Measurements from ENCODE around the gene H3-3A. TPM values are rescaled to one million over a fixed set of nuclear protein-coding genes. Genes with fewer than 3 reads are reported as not detected.

H3-3A gene
- total and polyA plus RNA-seq, 2 of the 8 experiments (the other 6 are each of a cell fraction or from before 2014, with no cell fraction given) = 1,157 to 1,223 TPM

DNA sequence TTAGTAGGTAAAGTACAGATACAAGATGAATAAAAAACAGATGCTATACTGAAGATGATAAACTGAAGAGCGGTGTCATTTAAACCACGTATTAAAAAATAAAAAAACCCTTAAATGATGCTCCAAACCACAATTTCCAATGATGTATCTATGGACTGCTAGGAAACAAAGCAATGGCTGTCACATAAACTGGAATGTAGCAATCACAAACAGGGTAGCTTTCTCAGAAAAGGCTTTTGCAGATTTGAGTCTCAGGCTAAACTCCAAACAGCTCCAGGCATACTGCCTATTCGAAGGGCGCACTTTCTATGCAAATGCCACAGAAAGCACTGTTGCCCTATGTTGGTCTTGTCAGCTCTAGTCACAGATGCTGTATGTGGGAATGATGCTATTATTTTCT is 12.4 kb upstream of the H3-3A start:
- CTCF ChIA-PET (ENCODE audit: partially characterized antibody) = interaction anchor here (1.1 to 2.4 kb wide), 4 partner anchors 9 to 75 kb away, joined by 3 to 6 read pairs (median 4); no protein-coding TSS in a partner anchor

More for the DNA sequence above, 12.4 kb upstream of the H3-3A start:
- H3K4me3 ChIP-seq (ENCODE audit: extremely low read depth in 1 of 4, insufficient read depth in 2 of 4, low read depth in 3 of 4, low read length in 4 of 4) = no peak overlapping the region
- no peak overlapping the region for H2AK5ac ChIP-seq (ENCODE audit: low read depth, low read length)
- WGBS, 2 experiments (ENCODE audit: extremely low coverage in 1 of 2, insufficient coverage in 1 of 2, insufficient read length in 1 of 2, insufficient replicate concordance in 2 of 2, low coverage in 1 of 2, low lambda C conversion rate in 2 of 2, missing lambda C conversion rate in 1 of 2) = 87% methylated on average over 4 of the region's 4 CpGs; no CpG with 5 or more reads in 1 of the 2 experiments
- H3K23ac ChIP-seq (ENCODE audit: insufficient read length) = no peak overlapping the region
- H3K27me3 ChIP-seq (replicated peaks in 1 of 4; ENCODE audit: control insufficient read depth in 3 of 4, extremely low read depth in 1 of 4, insufficient read depth in 3 of 4, low read length in 3 of 4) = no peaks in the 10 kb centered on the region
- no peaks in the 10 kb centered on the region for H3K23me2 ChIP-seq (ENCODE audit: low read depth, low read length)
- H3K18ac ChIP-seq (ENCODE audit: extremely low read depth, low read length) = no peak overlapping the region
- no peak for FAIRE-seq
- no peak overlapping the region for H2BK20ac ChIP-seq (ENCODE audit: low read length)
- H4K8ac ChIP-seq (ENCODE audit: extremely low read depth, insufficient read depth, low read length) = no peak overlapping the region
- H3K36me3 ChIP-seq (ENCODE audit: control insufficient read depth in 2 of 4, insufficient read depth in 4 of 4, low read length in 3 of 4) = no peaks in the 10 kb centered on the region
- no peak overlapping the region for H3K4ac ChIP-seq (replicated peaks; ENCODE audit: insufficient read length, low read depth, low read length)
- no peak overlapping the region for H3K56ac ChIP-seq (replicated peaks; ENCODE audit: insufficient read length, low read depth, low read length)
- POLR2A ChIA-PET (ENCODE audit: partially characterized antibody) = interaction anchor here (0.8 to 2.1 kb wide), 4 partner anchors 10 to 20 kb away, joined by 3 to 23 read pairs (median 3); partner anchors contain the start of gene H3-3A
- H3K9ac ChIP-seq (replicated peaks in 1 of 4; ENCODE audit: extremely low read depth in 1 of 4, low read depth in 3 of 4, low read length in 3 of 4) = no peak overlapping the region
- H3K79me2 ChIP-seq (ENCODE audit: control insufficient read depth in 1 of 2, insufficient read depth in 2 of 2, low read length in 2 of 2) = no peaks in the 10 kb centered on the region
- no peak overlapping the region for H3K4me2 ChIP-seq (ENCODE audit: insufficient read depth in 1 of 2, low read depth in 2 of 2, low read length in 2 of 2)
- no peak overlapping the region for H3K14ac ChIP-seq (ENCODE audit: insufficient read length)
- H2BK120ac ChIP-seq (replicated peaks; ENCODE audit: low read depth, low read length) = no peak overlapping the region
- H3K4me1 ChIP-seq (replicated peaks in 1 of 4; ENCODE audit: control insufficient read depth in 3 of 4, insufficient read depth in 4 of 4, low read length in 3 of 4) = peaks cover 0 to 4% (median 2%) of the 10 kb centered on the region in 4 experiments; a peak in 4 of 7 replicates
- DNase-seq (ENCODE audit: low read depth in 1 of 2, low spot score in 2 of 2) = no peak
- no peak overlapping the region for H4K5ac ChIP-seq (ENCODE audit: insufficient read length, low read depth, low read length)
- no peak overlapping the region for H3K27ac ChIP-seq (ENCODE audit: low read depth, low read length)
- H2BK15ac ChIP-seq (ENCODE audit: low read length) = no peak overlapping the region
- no peak for TF ChIP-seq TCF12 (IDR thresholded peaks at IDR 0.05; ENCODE audit: low read depth, low read length)
- TF ChIP-seq, protein P1, sequence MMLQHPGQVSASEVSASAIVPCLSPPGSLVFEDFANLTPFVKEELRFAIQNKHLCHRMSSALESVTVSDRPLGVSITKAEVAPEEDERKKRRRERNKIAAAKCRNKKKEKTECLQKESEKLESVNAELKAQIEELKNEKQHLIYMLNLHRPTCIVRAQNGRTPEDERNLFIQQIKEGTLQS (IDR thresholded peaks at IDR 0.05; ENCODE audit: insufficient read depth, low read depth, low read length) = no peak
- no peak for TF ChIP-seq SAP30 (IDR thresholded peaks at IDR 0.05; ENCODE audit: insufficient read depth, insufficient replicate concordance, low read length)
- TF ChIP-seq, protein P2, sequence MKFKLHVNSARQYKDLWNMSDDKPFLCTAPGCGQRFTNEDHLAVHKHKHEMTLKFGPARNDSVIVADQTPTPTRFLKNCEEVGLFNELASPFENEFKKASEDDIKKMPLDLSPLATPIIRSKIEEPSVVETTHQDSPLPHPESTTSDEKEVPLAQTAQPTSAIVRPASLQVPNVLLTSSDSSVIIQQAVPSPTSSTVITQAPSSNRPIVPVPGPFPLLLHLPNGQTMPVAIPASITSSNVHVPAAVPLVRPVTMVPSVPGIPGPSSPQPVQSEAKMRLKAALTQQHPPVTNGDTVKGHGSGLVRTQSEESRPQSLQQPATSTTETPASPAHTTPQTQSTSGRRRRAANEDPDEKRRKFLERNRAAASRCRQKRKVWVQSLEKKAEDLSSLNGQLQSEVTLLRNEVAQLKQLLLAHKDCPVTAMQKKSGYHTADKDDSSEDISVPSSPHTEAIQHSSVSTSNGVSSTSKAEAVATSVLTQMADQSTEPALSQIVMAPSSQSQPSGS (IDR thresholded peaks at IDR 0.05; ENCODE audit: low read length) = no peak
- TF ChIP-seq ZNF274 (IDR thresholded peaks at IDR 0.05; ENCODE audit: borderline replicate concordance, extremely low read depth, low read length) = no peak
- TF ChIP-seq RXRA (IDR thresholded peaks at IDR 0.05; ENCODE audit: insufficient read depth, low read depth, low read length) = no peak
- TF ChIP-seq SRF (IDR thresholded peaks at IDR 0.05; ENCODE audit: low read depth, low read length) = no peak
- no peak for TF ChIP-seq RAD21 (IDR thresholded peaks at IDR 0.05 in 1 of 2, conservative IDR thresholded peaks at IDR 0.05 in 1 of 2; ENCODE audit: low read depth in 2 of 2, low read length in 2 of 2)
- no peaks in the 10 kb centered on the region for H3K79me1 ChIP-seq (ENCODE audit: low read depth, low read length)
- H4K20me1 ChIP-seq (replicated peaks in 1 of 2; ENCODE audit: control insufficient read depth in 1 of 2, insufficient read depth in 2 of 2, low read length in 2 of 2) = no peaks in the 10 kb centered on the region
- no peak overlapping the region for H4K91ac ChIP-seq (replicated peaks; ENCODE audit: insufficient read length, low read length)
- no peaks in the 10 kb centered on the region for H3K9me3 ChIP-seq (ENCODE audit: insufficient read depth in 2 of 2, low read depth in 1 of 2, low read length in 1 of 2)
- no peak overlapping the region for H2BK12ac ChIP-seq (ENCODE audit: low read depth, low read length)
- H2BK5ac ChIP-seq (ENCODE audit: low read depth, low read length) = no peak overlapping the region
- no peak overlapping the region for H2AFZ ChIP-seq (ENCODE audit: low read length)

Measured in H1 (cell line).